Ascending aorta (tissue), 2 donors: ENCODE data around the gene PDE1C. TPM values are rescaled to one million over a fixed set of nuclear protein-coding genes. Genes with fewer than 3 reads are reported as not detected.

Experiments used
- DNase-seq, 2 donors: peaks; one replicate each; pipeline ENCODE4 v3.0.0-alpha.2; 2019; ENCODE audit warnings: low spot score in 2 of 2
- H3K27ac ChIP-seq, 2 donors: fragments of 200-600 bp; sonication (generic); one replicate each; pipeline ENCODE4 v1.5.1; 2016 to 2017; ENCODE audit warnings: mild to moderate bottlenecking in 1 of 2
- H3K27me3 ChIP-seq: fragments of 200-600 bp; sonication (generic); one replicate; pipeline ENCODE4 v1.5.1; 2017
- H3K36me3 ChIP-seq, 2 donors: fragments of 200-600 bp; sonication (generic); one replicate each; pipeline ENCODE4 v1.5.1; 2016
- H3K4me1 ChIP-seq, 2 donors: fragments of 200-600 bp; sonication (generic); one replicate each; pipeline ENCODE4 v1.5.1; 2016 to 2017; ENCODE audit warnings: mild to moderate bottlenecking in 1 of 2
- H3K4me3 ChIP-seq, 2 donors: fragments of 200-600 bp; sonication (generic); one replicate each; pipeline ENCODE4 v1.5.1; 2016 to 2017; ENCODE audit warnings: mild to moderate bottlenecking in 1 of 2
- H3K9me3 ChIP-seq, 2 donors: fragments of 200-600 bp; sonication (generic); one replicate each; pipeline ENCODE4 v1.5.1; 2016
- CTCF ChIP-seq, 3 experiments: fragments of 200-600 bp in 2 of 3; fragments of 450-650 bp in 1 of 3; sonication (generic) in 2 of 3; IDR thresholded peaks; one replicate each; pipeline ENCODE4 v1.5.1; 2016 to 2019; ENCODE audit warnings: antibody characterized with exemption in 3 of 3, mild to moderate bottlenecking in 1 of 3, moderate library complexity in 1 of 3
- intact Hi-C: fragments of 100-400 bp; cut with DNase I; formaldehyde crosslinking; loops from one replicate; pipeline ENCODE4 v1.15.1; 2023
- total RNA-seq: library from RNA; depleted of rRNA; stranded (reverse); fragments of >200 nt; gene quantifications from one replicate; pipeline ENCODE4 v1.1.0, GENCODE V29; 2016

The PDE1C gene
- total RNA-seq, 1 donor from 2014 or later: 1.4 TPM

- DNase-seq: no peak
- H3K9me3 ChIP-seq: no peaks in the 10 kb centered on the region
- H3K36me3 ChIP-seq: no peaks in the 10 kb centered on the region
- H3K4me1 ChIP-seq: no peaks in the 10 kb centered on the region
- TF ChIP-seq CTCF (IDR thresholded peaks at IDR 0.05): no peak
- H3K4me3 ChIP-seq: no peak overlapping the region
- intact Hi-C loops: no loop called here
- no peak overlapping the region for H3K27ac ChIP-seq
- no peaks in the 10 kb centered on the region for H3K27me3 ChIP-seq
Measured at GRCh38 chr7:31734456-31734855, 335.8 kb downstream of the PDE1C start.

GRCh38 chr7:31729195-31729804, 340.9 kb downstream of the PDE1C start:
- Histone ChIP-seq H3K27me3 (no peaks in the 10 kb centered on the region), H3K9me3 (no peaks in the 10 kb centered on the region), H3K27ac (no peak overlapping the region), H3K4me1 (no peaks in the 10 kb centered on the region), H3K4me3 (no peak overlapping the region), H3K36me3 (no peaks in the 10 kb centered on the region)
- no peak for TF ChIP-seq CTCF (IDR thresholded peaks at IDR 0.05)
- DNase-seq: no peak
- intact Hi-C loops: no loop called here

GRCh38 chr7:31724696-31725095, 345.5 kb downstream of the PDE1C start:
- intact Hi-C loops: no loop called here
- DNase-seq: no peak

GRCh38 chr7:31720366-31720765, 349.8 kb downstream of the PDE1C start:
- Histone ChIP-seq H3K36me3 (no peaks in the 10 kb centered on the region), H3K4me3 (no peak overlapping the region), H3K27me3 (no peaks in the 10 kb centered on the region), H3K4me1 (no peaks in the 10 kb centered on the region), H3K9me3 (no peaks in the 10 kb centered on the region), H3K27ac (no peak overlapping the region)
- intact Hi-C loops: no loop called here
- DNase-seq: no peak
- TF ChIP-seq CTCF (IDR thresholded peaks at IDR 0.05): no peak

More at GRCh38 chr7:31724696-31725095, 345.5 kb downstream of the PDE1C start:
- Histone ChIP-seq H3K4me3 (no peak overlapping the region), H3K27me3 (no peaks in the 10 kb centered on the region), H3K4me1 (no peaks in the 10 kb centered on the region), H3K27ac (no peak overlapping the region), H3K36me3 (no peaks in the 10 kb centered on the region), H3K9me3 (no peaks in the 10 kb centered on the region)
- no peak for TF ChIP-seq CTCF (IDR thresholded peaks at IDR 0.05)

GRCh38 chr7:31716355-31716754, 353.9 kb downstream of the PDE1C start:
- H3K36me3 ChIP-seq: no peaks in the 10 kb centered on the region
- intact Hi-C loops: no loop called here
- no peaks in the 10 kb centered on the region for H3K9me3 ChIP-seq
- H3K27me3 ChIP-seq: no peaks in the 10 kb centered on the region
- TF ChIP-seq CTCF (IDR thresholded peaks at IDR 0.05): no peak
- no peak overlapping the region for H3K27ac ChIP-seq
- DNase-seq: no peak
- no peak overlapping the region for H3K4me3 ChIP-seq
- H3K4me1 ChIP-seq: no peaks in the 10 kb centered on the region

GRCh38 chr7:31710171-31710570, 360.0 kb downstream of the PDE1C start:
- no peak for TF ChIP-seq CTCF (IDR thresholded peaks at IDR 0.05)
- H3K4me1 ChIP-seq: no peaks in the 10 kb centered on the region
- no peaks in the 10 kb centered on the region for H3K27me3 ChIP-seq
- no peaks in the 10 kb centered on the region for H3K36me3 ChIP-seq
- intact Hi-C loops: no loop called here
- no peak overlapping the region for H3K27ac ChIP-seq
- no peaks in the 10 kb centered on the region for H3K9me3 ChIP-seq
- no peak for DNase-seq
- no peak overlapping the region for H3K4me3 ChIP-seq
